Activated T-cell treated with anti-CD3 and anti-CD28 coated beads, Interleukin-2, amount 50 U/mL, for 1 hour (primary cell): ENCODE data around the gene PRIMPOL.

Source experiments
- DNase-seq: peaks from one replicate; pipeline ENCODE4 v3.0.0-alpha.2; 2020

PRIMPOL gene

DNA sequence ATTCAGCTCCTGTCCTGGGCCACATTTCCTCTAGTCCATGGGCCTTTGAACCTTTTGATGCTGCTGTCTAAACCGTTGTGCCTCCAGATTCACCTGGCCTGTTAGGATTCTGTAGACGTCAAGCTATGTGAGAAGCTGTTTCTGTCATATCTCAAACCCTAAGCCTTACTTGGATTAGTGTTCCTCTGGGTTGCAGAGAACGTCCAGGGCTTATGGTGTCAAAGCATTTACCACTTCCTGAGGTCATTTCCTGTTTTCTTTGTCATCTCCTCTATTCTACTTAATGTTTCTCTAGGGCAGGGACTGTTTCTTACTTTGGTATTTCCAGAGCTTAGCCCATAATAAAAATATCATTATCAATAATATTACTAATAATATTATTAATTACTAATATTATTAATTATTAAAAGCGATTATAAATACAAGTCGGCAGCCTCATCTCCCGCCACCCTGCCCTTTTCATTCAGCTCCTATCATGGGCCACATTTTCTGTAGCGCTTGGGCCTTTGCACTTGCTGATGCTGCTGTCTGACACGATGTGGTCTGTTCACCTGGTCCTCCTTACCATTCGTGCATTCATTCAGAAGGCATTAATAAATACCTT is 19.1 kb downstream of the PRIMPOL start:
- DNase-seq: no peak

DNA sequence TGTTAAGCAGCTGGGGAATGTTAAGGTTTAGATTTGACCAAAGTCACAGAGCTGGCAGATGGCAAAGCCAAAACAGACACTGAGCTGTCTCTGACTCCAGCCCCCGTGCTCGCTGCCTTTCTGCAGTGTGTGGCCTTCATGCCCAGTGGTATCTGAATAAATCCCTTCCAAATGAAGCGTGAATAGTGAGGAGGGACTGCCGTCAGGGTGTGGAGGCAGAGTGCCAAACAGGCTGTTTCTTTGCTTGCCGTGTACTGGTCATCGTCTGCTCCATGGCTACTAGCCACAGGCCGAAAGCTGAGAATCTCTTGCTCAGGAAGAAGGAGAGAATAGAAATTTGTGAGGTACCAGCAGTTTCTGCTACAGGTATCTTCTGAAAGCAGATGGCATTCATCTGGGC is 19.7 kb downstream of the PRIMPOL start:
- DNase-seq: no peak

DNA sequence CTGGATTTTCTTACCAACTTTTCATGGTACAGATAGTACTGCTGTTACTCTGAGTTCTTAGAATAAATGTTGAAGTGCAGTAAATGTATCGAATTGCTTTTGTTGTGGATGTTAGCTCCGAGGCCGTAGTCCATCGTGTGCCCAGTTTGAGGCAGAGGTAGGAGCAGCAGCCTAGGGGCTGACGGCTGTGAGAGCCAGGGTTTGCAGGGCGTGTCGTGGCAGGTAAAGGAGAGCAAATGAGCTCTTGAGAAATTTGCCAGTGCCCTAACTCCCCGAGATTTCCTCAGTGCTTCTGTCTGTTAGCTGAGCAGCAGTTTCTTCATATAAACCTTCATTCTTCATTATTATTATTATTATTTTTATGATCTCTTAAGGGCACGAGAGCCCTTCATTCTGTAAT is 21.6 kb downstream of the PRIMPOL start:
- DNase-seq: no peak

DNA sequence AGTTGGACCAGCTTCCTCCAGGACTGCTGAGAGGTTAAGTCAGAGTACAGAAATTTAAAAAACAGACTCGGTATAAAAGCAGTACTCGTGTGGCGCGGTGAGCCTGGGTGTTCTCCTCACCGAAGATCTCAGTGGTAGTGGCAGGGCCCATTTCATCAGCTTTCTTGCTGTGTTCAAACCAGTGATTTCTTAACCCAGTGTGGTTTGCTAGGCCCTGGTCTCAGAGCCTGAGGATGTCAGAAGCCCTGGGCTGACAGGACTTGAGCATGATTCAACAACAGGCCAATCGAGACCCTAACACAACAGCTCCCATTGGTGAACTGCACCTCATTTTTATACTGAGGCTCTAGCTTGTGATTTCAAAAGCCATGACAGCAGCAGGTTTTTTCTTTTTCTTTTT is 23.2 kb downstream of the PRIMPOL start:
- no peak for DNase-seq

DNA sequence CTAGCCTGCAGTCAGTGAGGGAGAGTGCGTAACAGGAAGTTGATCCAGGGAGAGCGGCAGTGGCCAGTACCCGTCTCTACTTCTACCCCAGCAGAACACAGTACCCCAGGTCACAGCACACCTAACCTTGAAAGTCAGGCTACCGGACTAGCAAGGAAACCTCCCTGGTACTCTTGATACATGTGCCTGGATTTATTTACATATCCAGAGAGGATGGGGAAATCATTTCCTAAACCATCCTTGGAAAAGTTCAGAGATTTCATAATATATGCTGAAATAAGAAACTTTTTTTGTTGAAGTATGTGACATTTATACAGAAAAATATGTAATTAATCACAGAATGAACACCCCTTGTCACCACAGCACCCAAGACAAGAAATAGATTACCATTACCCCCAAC is 24.5 kb downstream of the PRIMPOL start:
- DNase-seq: no peak

DNA sequence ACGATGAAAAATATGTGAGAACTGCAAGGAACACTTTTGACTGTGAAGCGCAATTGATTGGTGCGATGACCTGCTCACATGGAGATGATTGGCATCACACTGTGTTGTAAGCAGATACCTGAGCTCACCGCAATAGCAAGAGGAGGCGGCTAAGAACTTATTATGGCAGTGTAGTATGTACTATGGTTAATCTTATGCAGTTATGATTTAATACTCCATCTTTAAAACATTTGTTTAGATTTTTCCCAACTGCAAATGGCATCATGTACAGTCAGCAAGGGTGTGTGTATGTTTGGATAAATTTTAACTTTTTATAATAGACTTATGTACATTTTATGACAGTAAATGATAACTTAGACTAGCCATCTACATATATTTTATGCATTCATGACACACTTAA is 25.5 kb downstream of the PRIMPOL start:
- DNase-seq: no peak

DNA sequence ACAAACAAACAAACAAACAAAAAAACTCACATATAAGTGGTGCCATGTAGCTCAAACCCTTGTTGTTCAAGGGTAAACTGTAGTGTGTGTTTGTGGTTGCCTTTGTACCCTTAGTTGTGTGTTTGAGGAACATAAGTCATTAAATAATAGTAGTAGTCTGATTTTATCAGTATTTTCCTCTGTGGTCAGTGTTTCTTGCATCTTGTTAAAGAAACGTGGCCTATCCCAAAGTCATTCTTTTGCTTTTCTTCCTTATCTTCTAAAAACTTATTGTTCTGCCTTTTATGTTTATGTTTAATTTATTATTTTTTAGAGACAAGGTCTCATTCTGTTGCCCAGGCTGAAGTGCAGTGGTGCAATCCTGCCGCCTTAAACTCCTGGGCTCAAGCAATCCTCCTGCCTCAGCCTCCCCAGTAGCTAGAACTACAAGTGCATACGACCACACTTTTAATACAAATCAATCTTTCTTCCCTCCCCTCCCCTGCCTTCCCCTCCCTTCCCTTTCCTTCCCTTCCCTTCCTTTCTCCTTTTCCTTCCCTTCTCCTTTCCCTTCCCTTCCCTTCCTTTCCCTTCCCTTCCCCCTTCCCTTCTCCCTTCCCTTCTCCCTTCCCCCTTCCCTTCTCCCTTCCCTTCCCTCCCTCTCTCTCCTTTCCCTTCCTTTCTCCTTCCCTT is 26.4 kb downstream of the PRIMPOL start:
- DNase-seq: no peak

DNA sequence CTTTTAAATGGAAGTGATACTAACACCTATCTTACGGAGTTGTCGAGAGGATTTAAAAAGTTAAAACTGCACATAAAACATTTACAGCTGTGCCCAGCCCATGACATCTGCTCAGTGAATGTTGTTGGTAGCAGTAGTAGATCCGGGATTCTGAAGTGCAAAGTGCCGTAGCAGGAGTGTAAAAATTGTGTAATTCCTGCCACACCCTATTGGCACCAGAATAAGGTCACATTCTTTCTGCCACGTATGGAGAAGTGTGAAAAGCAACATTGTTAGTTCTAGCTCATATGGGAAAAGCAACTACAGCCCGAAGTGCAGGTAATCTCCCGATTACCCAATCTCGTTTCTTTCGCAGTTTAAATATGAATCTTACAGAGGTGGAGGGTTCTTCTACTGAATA is 31.2 kb downstream of the PRIMPOL start:
- DNase-seq: no peak

DNA sequence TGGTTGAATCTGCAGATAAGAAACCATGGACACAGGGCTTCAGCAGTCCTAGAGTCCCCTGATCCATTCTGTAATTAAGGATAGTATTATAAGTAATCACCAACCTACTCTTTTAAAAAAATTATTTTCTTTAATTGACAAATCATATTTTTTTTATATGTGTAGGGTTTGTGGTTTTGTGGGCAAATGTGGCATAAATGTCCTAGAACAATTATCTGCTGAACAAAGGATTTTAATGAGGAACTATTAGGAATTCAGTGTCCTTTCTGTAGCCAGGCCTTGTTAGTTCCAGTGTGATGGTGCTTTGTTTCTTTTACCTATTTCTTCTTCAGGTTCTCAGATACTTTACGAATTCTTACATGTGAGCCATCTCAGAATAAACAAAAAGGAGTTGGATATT is 32.4 kb downstream of the PRIMPOL start:
- no peak for DNase-seq

DNA sequence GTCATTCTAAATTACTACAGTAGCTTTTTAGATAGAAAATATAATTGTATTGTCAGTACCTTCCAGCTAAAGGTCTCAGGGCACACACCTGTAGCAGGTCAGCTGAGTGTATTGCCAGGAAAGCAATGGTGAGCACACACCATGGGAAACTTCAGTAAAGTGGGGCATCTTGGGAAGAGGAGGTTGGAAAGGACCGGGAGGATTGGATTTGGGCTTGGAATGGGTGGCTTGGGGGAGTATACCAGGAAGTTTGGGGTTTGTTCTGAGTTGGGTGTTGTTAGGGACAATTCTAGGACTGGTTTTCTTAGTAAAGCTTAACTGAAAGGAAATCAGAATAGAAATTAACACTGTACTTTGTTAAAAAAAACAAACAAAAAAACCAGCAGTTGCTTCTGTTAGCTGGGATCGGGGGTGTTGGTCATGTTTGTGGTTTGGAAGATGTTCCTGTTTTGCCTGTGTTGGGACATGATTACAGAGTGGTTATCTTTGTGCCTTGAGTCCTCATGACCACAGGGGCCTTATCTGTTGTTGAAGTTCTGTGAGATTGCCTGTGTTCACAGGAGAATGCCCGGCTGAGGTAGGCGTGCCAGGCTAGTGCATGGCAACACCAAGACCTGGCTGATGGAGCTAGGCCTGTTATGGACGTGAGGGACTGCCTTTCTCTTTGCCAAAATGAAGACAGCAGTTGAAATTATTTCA is 35.1 kb downstream of the PRIMPOL start:
- no peak for DNase-seq

DNA sequence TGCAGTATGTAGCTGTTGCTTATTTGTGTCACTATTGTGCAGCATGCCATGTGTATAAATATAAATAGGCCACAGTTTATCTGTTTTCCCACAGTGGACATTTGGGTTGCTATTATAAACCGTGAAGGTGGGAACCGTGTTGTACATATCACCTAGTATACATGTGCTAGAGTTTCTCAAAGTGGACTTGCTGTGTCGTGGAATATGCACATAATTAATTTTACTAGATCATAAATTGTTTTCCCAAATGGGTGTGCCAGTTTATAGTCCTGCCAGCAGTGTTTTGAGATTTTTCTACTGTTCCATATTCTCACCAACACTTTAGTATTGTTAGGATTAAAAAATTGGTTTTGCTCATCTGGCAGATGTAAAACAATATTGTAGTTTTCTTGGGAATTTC is 38.5 kb downstream of the PRIMPOL start:
- DNase-seq: no peak

DNA sequence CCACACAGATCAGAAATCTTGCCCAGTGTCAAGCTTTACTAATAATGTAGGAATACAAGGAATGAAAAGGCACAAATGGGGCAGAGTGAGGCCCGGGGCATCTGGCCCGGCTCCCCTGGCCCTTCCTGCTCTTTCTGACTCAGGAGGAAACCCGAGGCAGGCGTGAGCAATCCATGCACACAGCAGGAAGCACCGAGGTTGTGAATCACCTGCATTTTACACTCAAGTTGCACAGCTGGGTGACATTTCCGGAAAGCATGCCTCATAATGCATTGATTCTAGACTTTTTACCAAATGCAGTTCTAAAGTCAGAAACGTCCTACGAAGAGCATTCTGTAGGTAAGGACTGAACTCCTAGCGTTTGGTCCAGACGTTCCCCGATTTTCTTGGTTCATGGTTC is 38.9 kb downstream of the PRIMPOL start:
- DNase-seq: no peak

DNA sequence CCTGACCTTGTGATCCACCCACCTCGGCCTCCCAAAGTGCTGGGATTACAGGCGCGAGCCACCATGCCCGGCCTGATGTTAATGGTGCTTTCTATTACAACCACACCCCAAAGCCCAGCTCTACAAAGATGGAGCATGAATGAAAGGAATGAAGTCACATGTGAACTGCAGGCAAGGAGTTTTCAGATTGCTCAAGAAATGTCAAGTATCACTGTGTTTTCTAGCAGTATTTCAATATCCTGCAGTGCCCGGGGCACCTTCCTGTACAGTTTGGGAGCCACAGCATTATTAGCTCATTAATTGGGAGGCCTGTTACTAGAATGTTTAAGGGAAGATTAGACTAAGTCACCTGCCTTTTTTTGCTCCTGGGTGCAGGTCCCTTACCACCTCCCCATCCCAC is 40.1 kb downstream of the PRIMPOL start:
- DNase-seq: no peak

DNA sequence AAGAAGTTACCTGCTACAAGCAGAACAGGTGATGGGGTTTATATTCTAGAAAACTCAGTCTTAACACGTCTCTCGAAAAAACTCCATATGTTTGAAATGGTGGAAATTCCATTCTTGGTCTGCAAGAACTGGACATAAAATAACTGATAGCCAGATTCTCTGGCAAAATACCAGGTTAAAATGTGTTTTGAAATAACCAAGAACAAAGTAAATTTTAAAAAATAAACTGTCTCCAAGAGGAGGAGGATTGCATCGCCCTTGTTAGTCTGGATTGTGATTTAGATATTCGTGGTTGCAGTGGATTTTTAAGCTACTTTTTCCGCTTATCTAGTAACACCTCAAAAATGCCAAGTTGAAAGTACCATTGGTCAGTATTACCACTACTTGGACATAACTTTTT is 43.5 kb downstream of the PRIMPOL start:
- no peak for DNase-seq

DNA sequence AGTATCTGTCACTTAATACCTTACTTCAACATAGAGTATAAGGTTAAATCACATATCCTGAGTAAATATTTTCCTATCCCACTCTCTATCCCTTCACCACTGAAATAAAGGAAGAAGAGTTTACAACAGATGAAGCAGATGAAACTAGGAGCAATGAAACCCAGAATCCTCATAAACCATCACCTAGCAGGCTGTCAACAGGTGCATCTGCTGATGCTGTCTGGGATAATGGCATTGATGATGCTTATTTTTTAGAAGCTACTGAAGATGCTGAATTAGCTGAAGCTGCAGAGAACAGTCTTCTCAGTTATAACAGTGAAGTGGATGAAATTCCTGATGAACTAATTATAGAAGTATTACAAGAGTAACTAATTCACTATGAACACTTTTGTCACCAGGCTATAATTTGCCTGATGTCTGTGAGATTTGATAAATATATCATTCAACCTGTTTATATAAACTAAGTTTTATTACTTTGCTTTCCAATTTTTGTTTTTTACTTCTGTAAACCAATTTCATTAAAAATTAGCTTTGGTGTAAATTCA is 44.9 kb downstream of the PRIMPOL start:
- DNase-seq: no peak

DNA sequence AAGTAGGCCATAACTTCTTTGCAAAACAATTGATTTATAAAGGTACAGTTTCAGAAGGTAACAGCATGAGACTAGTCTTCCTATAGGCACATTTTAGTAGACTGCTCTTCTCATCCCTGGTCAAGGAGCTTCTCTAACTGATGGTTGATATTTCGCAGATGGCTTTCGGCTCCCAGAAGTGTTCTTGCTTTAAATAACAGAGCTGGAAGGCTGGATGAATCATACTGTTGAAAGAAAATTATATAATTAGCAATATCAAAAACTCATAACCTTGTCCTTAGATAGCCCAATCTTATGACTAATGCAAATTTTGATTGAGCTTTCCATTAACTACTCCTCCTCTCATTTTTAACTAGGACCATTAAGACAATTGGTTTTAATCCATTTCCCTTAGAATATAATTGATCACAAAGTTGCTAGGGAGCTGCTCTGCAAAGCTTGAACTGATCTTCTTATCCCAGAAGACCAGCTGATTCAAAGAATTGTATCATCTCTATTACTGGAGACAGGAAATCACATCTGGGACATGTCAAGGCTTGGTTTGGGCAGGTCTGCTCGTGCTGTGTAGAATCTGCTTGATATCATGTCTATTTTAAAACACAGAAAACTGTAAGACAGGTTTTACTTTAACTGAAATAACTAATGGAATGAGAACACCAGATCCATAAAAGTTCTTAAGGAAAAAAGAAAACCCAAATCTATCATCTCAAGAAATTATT is 45.8 kb downstream of the PRIMPOL start:
- DNase-seq: no peak

DNA sequence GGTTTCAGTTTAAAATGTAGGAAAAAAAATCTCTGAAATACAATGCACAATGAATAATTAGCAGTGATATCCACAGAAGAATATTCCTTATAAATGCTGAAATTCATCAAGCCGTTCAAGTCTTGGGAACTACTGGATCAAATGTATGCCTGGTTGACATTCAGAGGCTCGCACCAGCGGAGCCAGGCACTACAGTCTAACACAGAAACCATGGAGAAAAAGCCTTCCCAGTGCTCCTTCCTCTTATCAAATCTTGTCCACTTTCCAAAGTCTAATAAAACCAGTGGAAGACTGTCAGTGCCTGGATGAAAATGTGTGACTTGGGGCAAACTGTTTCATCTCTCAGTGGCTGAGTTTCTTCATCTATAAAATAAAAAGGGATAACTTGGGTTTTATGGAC is 48.4 kb downstream of the PRIMPOL start:
- DNase-seq: no peak

DNA sequence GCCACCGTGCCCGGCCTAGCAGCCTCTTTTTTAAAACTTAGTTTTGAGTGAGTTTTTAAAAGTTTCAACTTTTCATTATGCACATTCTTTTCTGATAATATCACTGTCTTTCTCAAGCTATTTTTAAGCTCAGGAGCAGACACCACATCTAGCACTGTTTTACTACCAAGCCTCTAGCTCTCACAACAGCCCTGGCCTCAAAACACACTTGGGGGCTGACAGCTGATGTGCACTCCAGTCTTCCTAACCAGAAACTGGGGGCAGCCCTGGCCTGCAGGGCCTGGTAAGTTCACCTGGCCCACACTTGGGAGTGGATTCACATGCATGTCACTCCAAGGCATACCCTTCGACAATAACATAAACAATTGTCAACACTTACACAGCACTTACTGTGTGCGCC is 50.4 kb downstream of the PRIMPOL start:
- no peak for DNase-seq

DNA sequence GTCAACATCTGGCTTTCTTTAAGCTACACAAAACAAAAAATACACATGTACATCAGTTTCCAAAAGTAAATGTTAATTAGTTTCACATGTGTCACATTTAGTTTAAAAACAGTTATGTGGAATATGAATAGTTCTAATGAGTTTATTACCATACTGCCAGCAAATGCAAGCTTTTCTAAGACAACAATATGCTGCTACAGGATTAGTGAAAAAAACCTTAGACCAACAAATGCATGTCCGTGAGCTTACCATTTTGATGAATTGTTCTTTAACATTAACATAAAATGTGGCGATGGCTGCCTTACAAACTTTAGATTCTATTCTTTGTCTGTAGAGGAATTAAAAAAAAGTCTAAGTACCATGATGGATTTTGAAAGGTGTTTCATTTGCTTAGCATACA is 52.6 kb downstream of the PRIMPOL start:
- no peak for DNase-seq

DNA sequence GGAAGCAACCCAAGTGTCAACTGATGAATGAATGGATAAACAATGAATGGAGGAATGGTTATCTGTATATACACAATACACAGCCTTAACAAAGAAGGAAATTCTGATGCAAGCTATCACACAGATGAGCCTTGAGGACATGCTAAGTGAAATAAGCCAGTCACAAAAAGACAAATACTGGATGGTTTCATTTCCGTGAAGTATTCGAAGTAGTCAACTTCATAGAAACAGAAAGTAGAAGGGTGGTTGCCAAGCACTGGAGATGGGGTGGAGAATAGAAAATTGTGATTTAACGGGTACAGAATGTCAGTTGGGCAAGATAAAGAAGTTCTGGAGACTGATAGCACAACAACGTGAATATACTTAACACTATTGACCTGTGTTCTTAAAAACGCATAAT is 56.2 kb downstream of the PRIMPOL start:
- no peak for DNase-seq

DNA sequence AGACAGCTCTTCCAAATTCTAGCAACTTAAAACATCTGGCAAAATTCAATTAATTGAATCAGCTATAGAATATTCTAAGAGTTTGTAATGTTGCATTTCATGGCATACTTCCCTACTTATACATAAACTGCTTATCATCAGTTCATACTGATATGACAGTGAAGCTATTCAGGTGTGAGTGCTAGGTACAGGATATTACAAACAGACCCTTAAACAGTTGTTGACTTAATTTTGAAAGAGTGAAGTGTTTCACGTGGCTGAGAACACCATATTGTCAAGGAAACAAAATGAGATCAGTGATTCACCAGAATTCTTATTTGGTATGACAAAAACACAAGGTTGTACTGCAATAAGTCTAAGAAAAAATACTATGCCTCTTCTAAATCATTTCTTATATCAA is 56.9 kb downstream of the PRIMPOL start:
- no peak for DNase-seq

DNA sequence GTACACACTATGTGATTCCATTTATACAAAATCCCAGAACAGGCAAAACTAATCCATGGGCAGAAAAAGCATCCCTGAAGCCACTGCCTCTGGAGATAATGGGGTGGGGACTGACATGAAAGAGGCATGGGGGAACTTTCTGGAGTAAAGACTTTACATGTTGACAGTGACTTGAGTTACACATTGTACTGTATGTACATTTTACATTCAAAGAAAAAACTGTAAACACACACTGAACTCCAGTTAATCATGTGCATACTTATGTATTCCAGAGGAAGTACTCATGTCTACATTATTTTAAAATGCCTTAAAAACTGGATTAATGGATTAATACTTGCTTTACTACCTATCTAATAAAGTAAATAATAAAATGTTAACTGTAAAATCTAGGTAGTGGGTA is 62.8 kb downstream of the PRIMPOL start:
- no peak for DNase-seq

DNA sequence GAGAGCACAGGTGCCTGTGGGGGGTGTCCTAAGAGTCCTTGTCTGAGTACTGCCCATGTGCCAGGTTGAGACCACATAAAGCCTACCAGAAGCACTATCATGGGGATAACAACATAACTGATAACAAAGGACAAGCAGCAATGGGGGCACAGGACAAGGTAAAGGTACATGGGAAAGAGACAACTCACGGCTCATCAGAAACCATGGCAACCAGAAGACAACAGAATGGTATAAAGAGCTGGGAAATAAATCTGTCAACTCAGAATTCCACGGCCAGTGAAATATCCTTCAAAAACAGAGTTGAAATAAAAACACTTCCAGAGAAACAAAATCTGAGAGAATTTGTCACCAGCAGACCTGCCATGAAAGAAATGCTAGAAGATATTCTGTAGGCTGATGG is 64.3 kb downstream of the PRIMPOL start:
- DNase-seq: no peak

DNA sequence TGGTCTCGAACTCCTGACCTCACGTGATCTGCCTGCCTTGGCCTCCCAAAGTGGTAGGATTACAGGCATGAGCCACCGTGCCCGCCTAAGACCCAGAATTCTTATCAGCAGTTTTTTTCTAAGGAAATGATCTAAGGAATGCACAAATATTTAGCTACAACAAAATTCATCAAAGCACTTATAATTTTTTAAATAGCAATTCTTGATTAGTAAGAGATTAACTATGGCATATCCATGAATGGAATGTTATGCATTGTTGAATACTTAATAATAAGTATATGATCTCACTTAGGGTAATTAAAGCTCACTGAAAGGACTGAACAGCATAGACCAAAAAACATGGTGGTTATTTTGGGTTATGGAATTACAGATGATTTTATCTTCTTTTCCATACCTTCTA is 66.0 kb downstream of the PRIMPOL start:
- DNase-seq: no peak
